HepG2 (cell line): Measurements from ENCODE around the gene SAPCD2. TPM values are rescaled to one million over a fixed set of nuclear protein-coding genes. Genes with fewer than 3 reads are reported as not detected.

Source experiments
- ATAC-seq: fragments of 200-7000 bp; cut with Tn5 transposase; 3 replicates; pipeline ENCODE4 v1.9.1; 2020; ENCODE audit warnings: mild to moderate bottlenecking, moderate library complexity
- BruUV-seq: library from RNA; stranded (reverse); fragments of 400-500 nt; replicated peaks from 2 replicates; lab custom pipeline; 2021; lab: Mats Ljungman, UMichigan
- CTCF ChIA-PET: fragments of 300-600 bp; formaldehyde crosslinking; extraction: SDS; loops from one replicate; lab custom pipeline; 2021; ENCODE audit warnings: low total read pairs, inconsistent platforms, low intra/inter-chr PET ratio; lab: Yijun Ruan, JAX
- POLR2A ChIA-PET: fragments of 350-600 bp; sonication (Branson Sonifier 250); formaldehyde crosslinking; loops from one replicate; lab custom pipeline; 2020; ENCODE audit warnings: antibody characterized with exemption, inconsistent platforms; lab: Yijun Ruan, JAX
- DNase-seq: peaks from one replicate; pipeline ENCODE4 v3.0.0-alpha.2; 2015; ENCODE audit warnings: low spot score
- FAIRE-seq: peaks from 3 replicates; lab custom pipeline; 2011; peaks lifted over from hg19 to GRCh38; lab: Jason Lieb, UNC
- H2AFZ ChIP-seq: one replicate; pipeline ENCODE4 v1.6.1; 2011; ENCODE audit warnings: low read length, inconsistent platforms
- H3K27ac ChIP-seq: fragments of 300-600 bp; 3 replicates; pipeline ENCODE4 v1.8.0; 2011; ENCODE audit warnings: mixed run types, mild to moderate bottlenecking, mixed read lengths, low read length, inconsistent platforms; ENCODE audit not compliant: insufficient read depth; ENCODE audit errors: extremely low read length
- H3K27me3 ChIP-seq, 2 experiments: fragments of 200-600 bp in 1 of 2; 2 replicates in 1 of 2; 3 replicates in 1 of 2; pipeline versions ENCODE4 v1.6.0 to v1.8.0; 2011; ENCODE audit warnings: low read length in 2 of 2, mild to moderate bottlenecking in 2 of 2, moderate library complexity in 2 of 2, inconsistent platforms in 1 of 2; ENCODE audit not compliant: insufficient read depth in 2 of 2, control insufficient read depth in 1 of 2
- H3K36me3 ChIP-seq, 2 experiments: fragments of 200-600 bp in 1 of 2; replicated peaks in 1 of 2; 2 replicates in 1 of 2; 3 replicates in 1 of 2; pipeline versions ENCODE4 v1.5.1 to v1.8.0; 2011; ENCODE audit warnings: low read length in 2 of 2, inconsistent platforms in 1 of 2; ENCODE audit not compliant: insufficient read depth in 2 of 2, control insufficient read depth in 1 of 2
- H3K4me1 ChIP-seq: 2 replicates; pipeline ENCODE4 v1.5.1; 2012; ENCODE audit warnings: low read length, inconsistent platforms; ENCODE audit not compliant: insufficient read depth
- H3K4me2 ChIP-seq: 2 replicates; pipeline ENCODE4 v1.6.0; 2011; ENCODE audit warnings: low read depth, low read length, inconsistent platforms
- H3K4me3 ChIP-seq, 3 experiments: fragments of 200-600 bp in 1 of 3; sonication (generic), shearing (Covaris generic) in 1 of 3; replicated peaks in 1 of 3; 2 replicates each; pipeline ENCODE4 v1.5.1; 2011 to 2016; ENCODE audit warnings: low read length in 3 of 3, inconsistent platforms in 2 of 3, low read depth in 2 of 3, mild to moderate bottlenecking in 2 of 3, control low read depth in 1 of 3, mixed read lengths in 1 of 3; ENCODE audit not compliant: insufficient read depth in 1 of 3
- H3K79me2 ChIP-seq: one replicate; pipeline ENCODE4 v1.6.1; 2011; ENCODE audit warnings: low read length, inconsistent platforms; ENCODE audit not compliant: insufficient read depth
- H3K9ac ChIP-seq: 2 replicates; pipeline ENCODE4 v1.6.0; 2011; ENCODE audit warnings: mild to moderate bottlenecking, low read depth, low read length, inconsistent platforms; ENCODE audit not compliant: insufficient read depth
- H3K9me3 ChIP-seq: 2 replicates; pipeline ENCODE4 v1.5.1; 2012; ENCODE audit warnings: mild to moderate bottlenecking, low read length
- H4K20me1 ChIP-seq: 2 replicates; pipeline ENCODE4 v1.6.0; 2011; ENCODE audit warnings: inconsistent platforms, mild to moderate bottlenecking, low read length, moderate library complexity; ENCODE audit not compliant: insufficient read depth
- DPF2 ChIP-seq: sonication (generic); formaldehyde crosslinking; IDR thresholded peaks from 2 replicates; pipeline ENCODE4 v1.4.0; 2020; ENCODE audit warnings: mild to moderate bottlenecking, low read depth, missing genetic modification reagents, borderline replicate concordance
- ERF ChIP-seq: IDR thresholded peaks from 2 replicates; pipeline ENCODE4 v1.6.1; 2018; ENCODE audit warnings: missing biosample characterization, missing genetic modification reagents
- ETS1 ChIP-seq: sonication (generic); formaldehyde crosslinking; IDR thresholded peaks from 2 replicates; pipeline ENCODE4 v1.4.0; 2020; ENCODE audit warnings: missing genetic modification reagents
- RBAK ChIP-seq: sonication (generic); formaldehyde crosslinking; IDR thresholded peaks from 2 replicates; pipeline ENCODE4 v1.5.1; 2020; ENCODE audit warnings: mild to moderate bottlenecking, missing genetic modification reagents
- SRSF1 ChIP-seq: fragments of 200-400 bp; formaldehyde crosslinking; optimal IDR thresholded peaks from 2 replicates; pipeline ENCODE3; 2017; ENCODE audit warnings: mild to moderate bottlenecking, low read depth, low read length, moderate library complexity
- ZNF710 ChIP-seq: sonication (generic); formaldehyde crosslinking; IDR thresholded peaks from 2 replicates; pipeline ENCODE4 v1.5.0; 2020; ENCODE audit warnings: mild to moderate bottlenecking, missing genetic modification reagents, borderline replicate concordance
- WGBS: methylation state at CpG from one replicate; pipeline ENCODE4 v1.1.6; 2017; ENCODE audit warnings: low lambda C conversion rate; 5-methylcytosine and 5-hydroxymethylcytosine counted together
- in situ Hi-C: cut with HindIII; loops from 2 replicates; pipeline ENCODE4 v1.10.0; 2017; ENCODE audit warnings: low pct_unique_long_range_greater_than_20kb; ENCODE audit not compliant: extremely low pct_ligation_motif_present
- intact Hi-C: fragments of 100-400 bp; cut with micrococcal nuclease; formaldehyde crosslinking; loops from one replicate; pipeline ENCODE4 v1.10.0; 2022; ENCODE audit not compliant: unreplicated experiment
- polyA plus RNA-seq, 8 experiments: library from polyadenylated mRNA; depleted of rRNA in 3 of 8; stranded (reverse) in 7 of 8; unstranded in 1 of 8; fragments of >200 nt; fragmentation: Illumina TruSeq in 4 of 8; extraction: Trizol in 4 of 8; gene quantifications; 2 replicates each; pipeline versions ENCODE4 v1.2.1 to v1.2.3, GENCODE V29; 2011 to 2016; ENCODE audit warnings: low read depth in 4 of 8, missing spikeins in 1 of 8, mixed read lengths in 1 of 8; ENCODE audit not compliant: insufficient read depth in 1 of 8
- total RNA-seq, 5 experiments: library from RNA; depleted of rRNA; stranded (reverse); fragments of >200 nt; fragmentation: Illumina TruSeq; extraction: Trizol; gene quantifications; 2 replicates each; pipeline ENCODE4 v1.2.3, GENCODE V29; 2016; ENCODE audit warnings: low read depth in 1 of 5
- TF ChIP-seq, protein P1 (sequence below): IDR thresholded peaks from 2 replicates; pipeline ENCODE4 v1.6.1; 2012; ENCODE audit warnings: low read depth, low read length, improper control_type of control experiment
- TF ChIP-seq, protein P2 (sequence below): sonication (generic); formaldehyde crosslinking; IDR thresholded peaks from 2 replicates; pipeline ENCODE4 v1.5.1; 2020; ENCODE audit warnings: mild to moderate bottlenecking, missing genetic modification reagents, moderate library complexity
- TF ChIP-seq, protein P3 (sequence below): sonication (generic); formaldehyde crosslinking; IDR thresholded peaks from 2 replicates; pipeline ENCODE4 v1.4.0; 2020; ENCODE audit warnings: missing genetic modification reagents

SAPCD2 gene
- total and polyA plus RNA-seq, 2 of the 13 experiments (the other 11 are each of a cell fraction or from before 2014, with no cell fraction given): 21.9 to 42.8 TPM

DNA sequence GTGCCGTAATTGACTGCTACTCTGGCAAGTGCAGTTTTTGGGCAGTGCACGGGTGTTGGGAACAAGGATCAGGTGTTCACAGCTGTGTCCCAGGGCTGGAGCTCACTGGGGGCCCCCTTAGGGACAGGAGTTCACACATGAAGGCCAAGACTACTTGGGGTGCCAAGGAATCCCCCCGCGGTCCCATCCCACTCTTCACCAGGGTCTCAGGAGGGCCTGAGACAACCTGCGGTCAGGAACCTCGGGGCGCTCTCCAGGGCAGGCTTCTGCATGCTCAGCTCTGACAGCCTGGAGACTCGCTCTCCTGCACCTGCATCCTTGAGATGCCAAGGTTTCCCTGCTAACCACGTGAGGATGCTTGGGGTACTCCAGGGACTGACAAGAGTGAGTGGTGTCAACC is 14.2 kb upstream of the SAPCD2 start (continued):
- no peak for TF ChIP-seq SRSF1
- no peak for TF ChIP-seq ETS1 (CRISPR knock-in tag)
- TF ChIP-seq RBAK (CRISPR knock-in tag): no peak

DNA sequence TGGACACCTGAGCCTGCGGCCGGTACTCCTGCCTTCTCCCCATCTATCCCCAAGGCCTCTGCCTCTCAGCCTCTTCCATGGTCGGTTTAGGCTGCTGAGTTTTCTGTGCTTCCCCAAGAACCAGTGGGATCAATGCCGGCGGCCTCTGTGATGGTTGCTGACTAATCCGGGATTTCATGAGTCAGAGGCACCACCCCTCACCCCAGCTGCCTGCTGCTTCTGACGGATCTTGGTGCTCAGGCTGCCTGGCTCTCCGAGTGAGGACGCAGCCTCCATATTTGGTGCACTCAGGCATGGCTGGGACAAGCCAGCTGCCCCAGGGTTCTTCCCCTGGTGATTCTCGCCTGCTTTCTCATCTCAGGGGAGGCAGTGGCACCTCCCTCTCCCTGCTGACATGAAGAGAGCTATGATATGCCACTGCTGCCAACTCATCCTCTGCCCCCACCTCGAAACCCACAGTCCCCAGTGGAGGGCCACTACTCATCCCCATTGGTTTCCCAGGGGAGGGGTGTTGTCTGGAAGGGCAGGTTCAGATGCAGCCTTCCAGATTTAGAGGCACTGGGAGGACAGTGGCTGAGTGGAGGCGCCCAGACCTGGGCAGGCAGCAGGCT is 13.1 kb upstream of the SAPCD2 start:
- Histone ChIP-seq H3K4me2 (peak overlapping the region; percentile 2; the same call in 1 of the 2 replicates), H3K36me3 (peaks cover 11 to 16% of the 10 kb centered on the region in 2 experiments; a peak in 4 of 5 replicates), H3K79me2 (peaks cover 3% of the 10 kb centered on the region), H3K9ac (no peak overlapping the region), H3K27me3 (no peaks in the 10 kb centered on the region; a peak in 1 of 5 replicates), H3K4me1 (peaks cover 47% of the 10 kb centered on the region), H3K27ac (peak overlapping the region; percentile 46), H3K4me3 (no peak overlapping the region), H3K9me3 (no peaks in the 10 kb centered on the region), H4K20me1 (no peaks in the 10 kb centered on the region), H2AFZ (no peak overlapping the region)
- WGBS: 60% methylated on average over 6 of the region's 12 CpGs
- DNase-seq (peak; percentile 70), ATAC-seq (no peak; the same call in 2 of the 3 replicates), FAIRE-seq (no peak)
- intact Hi-C loops (no loop called here), in situ Hi-C loops (no loop called here)
- ChIA-PET POLR2A (interaction anchor here (1.1 to 6.4 kb wide), 6 partner anchors 13 to 194 kb away, joined by 3 to 105 read pairs (median 6); partner anchors contain the start of genes SAPCD2, TOR4A and TUBB4B), CTCF (no interaction called here)
- no TSS peak for BruUV-seq
- TF ChIP-seq ERF (CRISPR knock-in tag) (0 out of 2 replicates have a peak, but pooled peaks have one; percentile 15), ZNF710 (CRISPR knock-in tag) (no peak), DPF2 (CRISPR knock-in tag) (no peak)
- TF ChIP-seq, protein P1, sequence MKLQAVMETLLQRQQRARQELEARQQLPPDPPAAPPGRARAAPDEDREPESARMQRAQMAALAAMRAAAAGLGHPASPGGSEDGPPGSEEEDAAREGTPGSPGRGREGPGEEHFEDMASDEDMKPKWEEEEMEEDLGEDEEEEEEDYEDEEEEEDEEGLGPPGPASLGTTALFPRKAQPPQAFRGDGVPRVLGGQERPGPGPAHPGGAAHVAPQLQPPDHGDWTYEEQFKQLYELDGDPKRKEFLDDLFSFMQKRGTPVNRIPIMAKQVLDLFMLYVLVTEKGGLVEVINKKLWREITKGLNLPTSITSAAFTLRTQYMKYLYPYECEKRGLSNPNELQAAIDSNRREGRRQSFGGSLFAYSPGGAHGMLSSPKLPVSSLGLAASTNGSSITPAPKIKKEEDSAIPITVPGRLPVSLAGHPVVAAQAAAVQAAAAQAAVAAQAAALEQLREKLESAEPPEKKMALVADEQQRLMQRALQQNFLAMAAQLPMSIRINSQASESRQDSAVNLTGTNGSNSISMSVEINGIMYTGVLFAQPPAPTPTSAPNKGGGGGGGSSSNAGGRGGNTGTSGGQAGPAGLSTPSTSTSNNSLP: no peak
- TF ChIP-seq, protein P2, sequence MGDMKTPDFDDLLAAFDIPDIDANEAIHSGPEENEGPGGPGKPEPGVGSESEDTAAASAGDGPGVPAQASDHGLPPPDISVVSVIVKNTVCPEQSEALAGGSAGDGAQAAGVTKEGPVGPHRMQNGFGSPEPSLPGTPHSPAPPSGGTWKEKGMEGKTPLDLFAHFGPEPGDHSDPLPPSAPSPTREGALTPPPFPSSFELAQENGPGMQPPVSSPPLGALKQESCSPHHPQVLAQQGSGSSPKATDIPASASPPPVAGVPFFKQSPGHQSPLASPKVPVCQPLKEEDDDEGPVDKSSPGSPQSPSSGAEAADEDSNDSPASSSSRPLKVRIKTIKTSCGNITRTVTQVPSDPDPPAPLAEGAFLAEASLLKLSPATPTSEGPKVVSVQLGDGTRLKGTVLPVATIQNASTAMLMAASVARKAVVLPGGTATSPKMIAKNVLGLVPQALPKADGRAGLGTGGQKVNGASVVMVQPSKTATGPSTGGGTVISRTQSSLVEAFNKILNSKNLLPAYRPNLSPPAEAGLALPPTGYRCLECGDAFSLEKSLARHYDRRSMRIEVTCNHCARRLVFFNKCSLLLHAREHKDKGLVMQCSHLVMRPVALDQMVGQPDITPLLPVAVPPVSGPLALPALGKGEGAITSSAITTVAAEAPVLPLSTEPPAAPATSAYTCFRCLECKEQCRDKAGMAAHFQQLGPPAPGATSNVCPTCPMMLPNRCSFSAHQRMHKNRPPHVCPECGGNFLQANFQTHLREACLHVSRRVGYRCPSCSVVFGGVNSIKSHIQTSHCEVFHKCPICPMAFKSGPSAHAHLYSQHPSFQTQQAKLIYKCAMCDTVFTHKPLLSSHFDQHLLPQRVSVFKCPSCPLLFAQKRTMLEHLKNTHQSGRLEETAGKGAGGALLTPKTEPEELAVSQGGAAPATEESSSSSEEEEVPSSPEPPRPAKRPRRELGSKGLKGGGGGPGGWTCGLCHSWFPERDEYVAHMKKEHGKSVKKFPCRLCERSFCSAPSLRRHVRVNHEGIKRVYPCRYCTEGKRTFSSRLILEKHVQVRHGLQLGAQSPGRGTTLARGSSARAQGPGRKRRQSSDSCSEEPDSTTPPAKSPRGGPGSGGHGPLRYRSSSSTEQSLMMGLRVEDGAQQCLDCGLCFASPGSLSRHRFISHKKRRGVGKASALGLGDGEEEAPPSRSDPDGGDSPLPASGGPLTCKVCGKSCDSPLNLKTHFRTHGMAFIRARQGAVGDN (CRISPR knock-in tag): peak; percentile 53
- TF ChIP-seq, protein P3, sequence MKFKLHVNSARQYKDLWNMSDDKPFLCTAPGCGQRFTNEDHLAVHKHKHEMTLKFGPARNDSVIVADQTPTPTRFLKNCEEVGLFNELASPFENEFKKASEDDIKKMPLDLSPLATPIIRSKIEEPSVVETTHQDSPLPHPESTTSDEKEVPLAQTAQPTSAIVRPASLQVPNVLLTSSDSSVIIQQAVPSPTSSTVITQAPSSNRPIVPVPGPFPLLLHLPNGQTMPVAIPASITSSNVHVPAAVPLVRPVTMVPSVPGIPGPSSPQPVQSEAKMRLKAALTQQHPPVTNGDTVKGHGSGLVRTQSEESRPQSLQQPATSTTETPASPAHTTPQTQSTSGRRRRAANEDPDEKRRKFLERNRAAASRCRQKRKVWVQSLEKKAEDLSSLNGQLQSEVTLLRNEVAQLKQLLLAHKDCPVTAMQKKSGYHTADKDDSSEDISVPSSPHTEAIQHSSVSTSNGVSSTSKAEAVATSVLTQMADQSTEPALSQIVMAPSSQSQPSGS (CRISPR knock-in tag): no peak
